ENCODE measurements around the gene CRIM1.

- no peak for TF ChIP-seq CREB1 (IDR thresholded peaks at IDR 0.05; ENCODE audit: low read depth)
- no peak for TF ChIP-seq EP300 (IDR thresholded peaks at IDR 0.05; ENCODE audit: borderline replicate concordance)
- TF ChIP-seq RAD21 (IDR thresholded peaks at IDR 0.05; ENCODE audit: low read depth), result no peak
- TF ChIP-seq USF1 (IDR thresholded peaks at IDR 0.05), result no peak
- TF ChIP-seq MAX (IDR thresholded peaks at IDR 0.05), result no peak
- TF ChIP-seq REST (IDR thresholded peaks at IDR 0.05; ENCODE audit: low read depth), result no peak
- TF ChIP-seq TAF1 (IDR thresholded peaks at IDR 0.05; ENCODE audit: low read depth), result no peak
- TF ChIP-seq FOXM1 (IDR thresholded peaks at IDR 0.05; ENCODE audit: borderline replicate concordance, low read depth), result no peak
- no peak for TF ChIP-seq YY1 (IDR thresholded peaks at IDR 0.05; ENCODE audit: low read depth)
- TF ChIP-seq CEBPB (IDR thresholded peaks at IDR 0.05), result no peak
- TF ChIP-seq TCF12 (IDR thresholded peaks at IDR 0.05; ENCODE audit: low read depth), result no peak
- no peak for TF ChIP-seq ZBTB7A (IDR thresholded peaks at IDR 0.05; ENCODE audit: low read depth)
- TF ChIP-seq TEAD4 (IDR thresholded peaks at IDR 0.05), result no peak
- no peak for TF ChIP-seq NFIC (IDR thresholded peaks at IDR 0.05)
Measured at GRCh38 chr2:36414307-36414706, 58.7 kb downstream of the CRIM1 start.
